Fibroblast of lung (primary cell): Measurements from ENCODE around the gene MUC4.

ENCODE experiments used
- EZH2 ChIP-seq: IDR thresholded peaks from 2 replicates; pipeline ENCODE4 v1.5.1; 2012; ENCODE audit warnings: low read length, control low read depth, mild to moderate bottlenecking; ENCODE audit errors: missing control alignments
- TF ChIP-seq, protein P1 (sequence below), 2 donors: IDR thresholded peaks in 1 of 2; conservative IDR thresholded peaks in 1 of 2; 1 replicate in 1 of 2; 2 replicates in 1 of 2; pipeline ENCODE4 v1.5.1; 2011 to 2012; ENCODE audit warnings: low read length in 2 of 2, control low read depth in 1 of 2, inconsistent platforms in 1 of 2, low read depth in 1 of 2, mild to moderate bottlenecking in 1 of 2

DNA sequence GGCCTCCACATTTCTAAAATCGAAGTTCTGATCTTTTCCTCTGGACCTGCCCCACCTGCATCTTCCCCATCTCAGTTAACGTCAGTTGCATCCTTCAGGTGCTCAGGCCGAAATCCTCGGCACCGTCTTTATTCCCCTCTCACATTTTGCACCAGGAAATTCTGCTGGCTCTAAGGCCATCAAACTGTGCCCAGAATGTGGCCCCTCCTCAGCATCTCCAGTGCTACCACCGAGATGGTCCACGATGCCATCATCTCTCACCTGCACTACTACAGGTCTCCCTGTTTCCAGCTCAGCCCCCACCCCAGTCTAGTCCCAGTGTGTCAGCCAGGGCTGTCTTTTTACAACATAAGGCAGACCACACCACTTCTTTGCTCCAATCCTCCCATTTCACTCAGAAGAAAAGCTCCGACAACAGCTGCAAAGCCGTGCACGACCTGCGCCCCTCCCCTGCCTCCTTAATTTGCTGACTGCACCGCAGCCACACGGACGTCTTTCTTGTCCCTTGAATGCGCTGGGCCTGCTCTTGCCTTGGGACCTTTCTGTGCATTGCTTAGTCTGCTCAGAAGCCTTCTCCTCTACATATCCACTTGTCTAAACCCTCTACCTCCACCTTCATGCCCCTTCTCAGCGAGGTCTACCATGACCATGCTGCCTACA is 76.6 kb downstream of the MUC4 start:
- TF ChIP-seq EZH2: no peak
- TF ChIP-seq, protein P1, sequence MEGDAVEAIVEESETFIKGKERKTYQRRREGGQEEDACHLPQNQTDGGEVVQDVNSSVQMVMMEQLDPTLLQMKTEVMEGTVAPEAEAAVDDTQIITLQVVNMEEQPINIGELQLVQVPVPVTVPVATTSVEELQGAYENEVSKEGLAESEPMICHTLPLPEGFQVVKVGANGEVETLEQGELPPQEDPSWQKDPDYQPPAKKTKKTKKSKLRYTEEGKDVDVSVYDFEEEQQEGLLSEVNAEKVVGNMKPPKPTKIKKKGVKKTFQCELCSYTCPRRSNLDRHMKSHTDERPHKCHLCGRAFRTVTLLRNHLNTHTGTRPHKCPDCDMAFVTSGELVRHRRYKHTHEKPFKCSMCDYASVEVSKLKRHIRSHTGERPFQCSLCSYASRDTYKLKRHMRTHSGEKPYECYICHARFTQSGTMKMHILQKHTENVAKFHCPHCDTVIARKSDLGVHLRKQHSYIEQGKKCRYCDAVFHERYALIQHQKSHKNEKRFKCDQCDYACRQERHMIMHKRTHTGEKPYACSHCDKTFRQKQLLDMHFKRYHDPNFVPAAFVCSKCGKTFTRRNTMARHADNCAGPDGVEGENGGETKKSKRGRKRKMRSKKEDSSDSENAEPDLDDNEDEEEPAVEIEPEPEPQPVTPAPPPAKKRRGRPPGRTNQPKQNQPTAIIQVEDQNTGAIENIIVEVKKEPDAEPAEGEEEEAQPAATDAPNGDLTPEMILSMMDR (conservative IDR thresholded peaks at IDR 0.05 in 1 of 2, IDR thresholded peaks at IDR 0.05 in 1 of 2; ENCODE audit: low read depth in 1 of 2, low read length in 2 of 2): no peak
